Neuronal stem cell (in vitro differentiated cells): ENCODE measurements around the gene NDUFA6.

Experiments used
- DNase-seq: peaks from one replicate; pipeline ENCODE4 v3.0.0-alpha.2; 2013; ENCODE audit warnings: low spot score
- H2AFZ ChIP-seq: one replicate; pipeline ENCODE4 v1.6.1; 2013; ENCODE audit warnings: mild to moderate bottlenecking, low read length, inconsistent platforms
- H2AK5ac ChIP-seq: 2 replicates; pipeline ENCODE4 v1.6.1; 2013; ENCODE audit warnings: low read depth, mild to moderate bottlenecking, inconsistent platforms, low read length, moderate library complexity, mixed read lengths
- H2BK120ac ChIP-seq: 2 replicates; pipeline ENCODE4 v1.6.1; 2013; ENCODE audit warnings: low read depth, mild to moderate bottlenecking, inconsistent platforms, low read length, moderate library complexity, mixed read lengths
- H2BK12ac ChIP-seq: one replicate; pipeline ENCODE4 v1.6.1; 2013; ENCODE audit warnings: low read length, inconsistent platforms
- H2BK15ac ChIP-seq: 2 replicates; pipeline ENCODE4 v1.6.1; 2013; ENCODE audit warnings: mild to moderate bottlenecking, low read length, inconsistent platforms, mixed read lengths
- H2BK5ac ChIP-seq: one replicate; pipeline ENCODE4 v1.6.1; 2013; ENCODE audit warnings: inconsistent platforms, mild to moderate bottlenecking, low read length, moderate library complexity
- H3K14ac ChIP-seq: one replicate; pipeline ENCODE4 v1.6.1; 2013; ENCODE audit warnings: low read length, inconsistent platforms
- H3K18ac ChIP-seq: 2 replicates; pipeline ENCODE4 v1.6.1; 2013; ENCODE audit warnings: low read length, inconsistent platforms
- H3K23ac ChIP-seq: 2 replicates; pipeline ENCODE4 v1.6.1; 2013; ENCODE audit warnings: low read depth, mild to moderate bottlenecking, mixed read lengths, low read length, inconsistent platforms; ENCODE audit not compliant: poor library complexity
- H3K27ac ChIP-seq: replicated peaks from 3 replicates; pipeline ENCODE4 v1.5.1; 2013; ENCODE audit warnings: low read length, inconsistent platforms
- H3K27me3 ChIP-seq, 3 experiments: 2 replicates each; pipeline ENCODE4 v1.6.1; 2013; ENCODE audit warnings: low read length in 3 of 3, mild to moderate bottlenecking in 2 of 3, inconsistent platforms in 1 of 3, low read depth in 1 of 3, mixed read lengths in 1 of 3, moderate library complexity in 1 of 3; ENCODE audit not compliant: control insufficient read depth in 3 of 3, insufficient read depth in 3 of 3
- H3K36me3 ChIP-seq, 2 donors: replicated peaks in 1 of 2; 2 replicates each; pipeline ENCODE4 v1.6.1; 2013; ENCODE audit warnings: low read length in 2 of 2; ENCODE audit not compliant: control insufficient read depth in 2 of 2, insufficient read depth in 2 of 2
- H3K4ac ChIP-seq: 2 replicates; pipeline ENCODE4 v1.6.1; 2013; ENCODE audit warnings: inconsistent platforms, mild to moderate bottlenecking, low read length, moderate library complexity
- H3K4me1 ChIP-seq, 2 donors: 1 replicate in 1 of 2; 2 replicates in 1 of 2; pipeline ENCODE4 v1.6.1; 2013; ENCODE audit warnings: low read length in 2 of 2, low read depth in 1 of 2; ENCODE audit not compliant: control insufficient read depth in 2 of 2, insufficient read depth in 1 of 2
- H3K4me2 ChIP-seq: one replicate; pipeline ENCODE4 v1.6.1; 2013; ENCODE audit warnings: mild to moderate bottlenecking, low read length, inconsistent platforms; ENCODE audit not compliant: insufficient read depth, poor library complexity, severe bottlenecking
- H3K4me3 ChIP-seq, 2 donors: 2 replicates each; pipeline ENCODE4 v1.5.1; 2013; ENCODE audit warnings: low read length in 2 of 2, mild to moderate bottlenecking in 2 of 2, inconsistent platforms in 1 of 2, moderate library complexity in 1 of 2
- H3K79me1 ChIP-seq: one replicate; pipeline ENCODE4 v1.6.1; 2013; ENCODE audit warnings: low read depth, mild to moderate bottlenecking, inconsistent platforms, low read length, moderate library complexity
- H3K9ac ChIP-seq: one replicate; pipeline ENCODE4 v1.6.1; 2013; ENCODE audit warnings: mild to moderate bottlenecking, low read depth, low read length, inconsistent platforms; ENCODE audit not compliant: poor library complexity
- H3K9me3 ChIP-seq, 2 donors: replicated peaks in 1 of 2; 2 replicates each; pipeline versions ENCODE3 to v1.6.1; 2013; ENCODE audit warnings: low read length in 2 of 2, mild to moderate bottlenecking in 2 of 2, inconsistent platforms in 1 of 2, low read depth in 1 of 2, mixed read lengths in 1 of 2, moderate library complexity in 1 of 2; ENCODE audit not compliant: control insufficient read depth in 2 of 2, insufficient read depth in 1 of 2
- H4K8ac ChIP-seq: one replicate; pipeline ENCODE4 v1.6.1; 2013; ENCODE audit warnings: low read depth, mild to moderate bottlenecking, inconsistent platforms, low read length, moderate library complexity
- H4K91ac ChIP-seq: one replicate; pipeline ENCODE4 v1.6.1; 2013; ENCODE audit warnings: low read length, low read depth, mild to moderate bottlenecking, inconsistent platforms; ENCODE audit not compliant: poor library complexity
- WGBS, 2 donors: extraction: QIAGEN DNeasy Blood & Tissue Kit; methylation state at CpG; one replicate each; pipeline ENCODE4 v1.1.7; 2013; ENCODE audit warnings: missing lambda C conversion rate in 2 of 2, mixed read lengths in 1 of 2; ENCODE audit not compliant: insufficient read length in 2 of 2, insufficient replicate concordance in 1 of 2; ENCODE audit errors: extremely low coverage in 2 of 2; 5-methylcytosine and 5-hydroxymethylcytosine counted together

Gene NDUFA6

DNA sequence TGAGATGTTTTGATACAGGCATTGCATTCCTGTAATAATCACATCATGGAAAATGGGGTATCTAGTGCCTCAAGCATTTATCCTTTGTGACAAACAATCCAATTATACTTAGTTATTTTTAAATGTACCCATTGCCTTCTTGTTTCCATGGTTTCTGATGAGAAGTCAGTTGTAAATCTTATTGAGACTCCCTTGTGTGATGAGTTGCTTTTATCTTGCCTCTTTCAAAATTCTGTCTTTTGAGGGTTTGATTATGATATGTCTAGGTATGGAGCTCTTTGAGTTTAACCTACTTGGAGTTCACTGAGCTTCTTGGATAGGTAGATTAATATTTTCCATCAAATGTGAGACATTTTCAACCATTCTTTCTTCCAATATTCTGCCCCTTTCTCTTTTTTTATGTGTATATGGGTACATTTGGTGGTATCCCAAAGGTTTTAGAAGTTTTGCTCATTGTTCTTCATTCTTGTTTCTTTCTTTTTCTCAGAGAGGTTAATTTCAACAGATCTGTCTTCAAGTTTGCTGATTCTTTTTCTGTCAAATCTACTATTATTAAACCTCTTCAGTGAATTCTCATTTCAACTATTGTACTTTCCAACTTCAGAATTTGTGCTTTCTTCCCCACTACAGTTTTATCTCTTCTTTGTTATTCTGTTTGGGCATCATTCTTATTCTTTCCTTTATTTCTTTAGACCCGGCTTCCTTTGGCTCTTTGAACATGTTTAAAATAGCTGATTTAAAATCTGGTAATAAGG is 33.6 kb downstream of the NDUFA6 start:
- no peak overlapping the region for H2AK5ac ChIP-seq
- no peak overlapping the region for H4K91ac ChIP-seq
- H2BK12ac ChIP-seq, result no peak overlapping the region
- H3K14ac ChIP-seq, result no peak overlapping the region
- no peak overlapping the region for H2BK5ac ChIP-seq
- H3K4ac ChIP-seq, result no peak overlapping the region
- H3K23ac ChIP-seq, result no peak overlapping the region
- H3K4me3 ChIP-seq, result no peak overlapping the region
- no peak overlapping the region for H3K4me2 ChIP-seq
- H2AFZ ChIP-seq, result no peak overlapping the region
- H3K9ac ChIP-seq, result no peak overlapping the region
- peaks cover 10 to 31% of the 10 kb centered on the region in 2 donors for H3K36me3 ChIP-seq
- no peak overlapping the region for H3K18ac ChIP-seq
- no peak for DNase-seq
- WGBS, 2 donors, result no CpG with 5 or more reads among the region's 1 CpG
- H3K4me1 ChIP-seq, result no peaks in the 10 kb centered on the region
- peaks cover 0 to 23% of the 10 kb centered on the region in 2 donors for H3K9me3 ChIP-seq
- no peak overlapping the region for H3K27ac ChIP-seq
- H4K8ac ChIP-seq, result no peak overlapping the region
- no peaks in the 10 kb centered on the region for H3K27me3 ChIP-seq
- H2BK15ac ChIP-seq, result no peak overlapping the region
- H2BK120ac ChIP-seq, result no peak overlapping the region
- no peaks in the 10 kb centered on the region for H3K79me1 ChIP-seq

DNA sequence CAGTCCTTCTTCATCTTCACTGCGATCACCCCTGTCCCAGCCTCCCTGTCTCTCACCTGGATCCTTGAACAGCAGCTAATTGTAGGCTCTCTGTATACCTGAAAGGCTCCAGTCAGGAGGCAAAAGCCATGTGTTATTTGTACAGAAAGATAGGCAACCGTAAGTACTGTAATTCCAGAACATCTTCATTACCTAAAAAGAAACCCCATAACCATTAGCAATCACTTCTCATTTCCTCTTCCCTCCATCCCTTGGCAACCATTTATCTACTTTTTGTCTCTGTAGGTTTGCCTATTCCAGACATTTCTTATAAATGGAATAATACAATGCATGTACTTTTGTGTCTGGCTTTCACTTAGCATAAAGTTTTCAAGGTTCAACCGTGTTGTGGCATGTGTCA is 37.8 kb downstream of the NDUFA6 start:
- Histone ChIP-seq H3K27ac (no peak overlapping the region), H3K79me1 (no peaks in the 10 kb centered on the region), H2BK120ac (no peak overlapping the region), H3K36me3 (no peaks in the 10 kb centered on the region), H3K4me3 (no peak overlapping the region), H3K18ac (no peak overlapping the region), H3K23ac (no peak overlapping the region), H3K9me3 (peaks cover 0 to 10% of the 10 kb centered on the region in 2 donors), H3K27me3 (no peaks in the 10 kb centered on the region), H2BK15ac (no peak overlapping the region), H3K9ac (no peak overlapping the region), H2BK12ac (no peak overlapping the region), H2BK5ac (no peak overlapping the region), H3K4ac (no peak overlapping the region), H2AK5ac (no peak overlapping the region), H3K14ac (no peak overlapping the region), H3K4me2 (no peak overlapping the region), H4K8ac (no peak overlapping the region), H2AFZ (no peak overlapping the region), H4K91ac (peak overlapping the region; percentile 38), H3K4me1 (no peaks in the 10 kb centered on the region)
- DNase-seq, result no peak
- WGBS, 2 donors, result no CpG with 5 or more reads among the region's 3 CpGs

DNA sequence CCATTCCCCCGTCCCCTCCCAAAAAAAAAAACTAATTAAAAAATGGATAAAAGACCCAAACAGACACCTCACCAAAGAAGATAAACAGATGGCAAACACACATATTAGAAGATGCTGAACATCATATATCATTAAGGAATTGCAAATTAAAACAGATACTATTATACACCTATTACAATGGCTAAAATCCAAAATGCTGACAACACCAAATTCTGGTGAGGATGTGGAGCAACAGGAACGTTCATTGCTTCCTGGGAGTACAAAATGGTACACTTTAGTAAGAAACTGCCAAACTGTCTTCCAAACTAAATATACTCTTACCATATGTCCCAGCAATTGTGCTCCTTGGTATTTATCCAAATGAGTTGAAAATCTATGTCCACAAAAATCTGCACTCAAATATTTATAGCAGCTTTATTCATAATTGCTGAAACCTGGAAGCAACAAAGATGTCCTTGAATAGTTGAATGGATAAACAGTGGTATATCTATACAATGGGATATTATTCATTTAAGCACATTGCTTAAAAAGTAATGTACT is 39.9 kb downstream of the NDUFA6 start:
- DNase-seq, result no peak
- Histone ChIP-seq H3K9me3 (no peaks in the 10 kb centered on the region), H3K14ac (no peak overlapping the region), H2BK5ac (no peak overlapping the region), H3K27ac (no peak overlapping the region), H3K18ac (no peak overlapping the region), H3K4ac (no peak overlapping the region), H2BK12ac (no peak overlapping the region), H4K91ac (no peak overlapping the region), H3K36me3 (no peaks in the 10 kb centered on the region), H2AK5ac (no peak overlapping the region), H3K23ac (no peak overlapping the region), H3K4me2 (no peak overlapping the region), H3K4me1 (no peaks in the 10 kb centered on the region), H3K27me3 (no peaks in the 10 kb centered on the region), H4K8ac (no peak overlapping the region), H3K4me3 (no peak overlapping the region), H2AFZ (no peak overlapping the region), H3K9ac (no peak overlapping the region), H3K79me1 (no peaks in the 10 kb centered on the region), H2BK15ac (no peak overlapping the region), H2BK120ac (no peak overlapping the region)
- no CpG with 5 or more reads among the region's 2 CpGs for WGBS, 2 donors

DNA sequence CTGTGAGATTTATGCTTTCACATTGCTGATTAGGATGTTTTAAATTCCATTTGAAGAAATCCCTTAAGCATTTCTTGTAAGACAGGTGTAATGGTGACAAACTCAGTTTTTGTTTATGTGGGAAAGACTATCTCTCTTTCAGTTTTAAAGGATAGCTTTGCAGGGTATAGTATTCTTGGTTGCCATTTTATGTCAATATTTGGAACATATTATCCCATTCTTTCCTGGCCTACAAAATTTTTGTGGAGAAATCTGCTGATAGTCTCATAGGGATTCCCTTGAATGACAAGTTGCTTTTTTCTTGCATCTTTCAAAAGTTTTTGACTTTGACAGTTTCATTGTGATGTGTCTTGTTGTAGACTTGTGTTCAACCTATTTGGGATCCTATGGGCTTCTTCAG is 48.8 kb downstream of the NDUFA6 start:
- no peak for DNase-seq
- Histone ChIP-seq H3K79me1 (no peaks in the 10 kb centered on the region), H4K91ac (no peak overlapping the region), H3K9ac (no peak overlapping the region), H3K27ac (no peak overlapping the region), H3K36me3 (no peaks in the 10 kb centered on the region), H2BK120ac (no peak overlapping the region), H3K14ac (no peak overlapping the region), H3K23ac (no peak overlapping the region), H3K27me3 (no peaks in the 10 kb centered on the region), H3K4ac (no peak overlapping the region), H3K4me3 (no peak overlapping the region), H3K9me3 (peaks cover 5 to 10% of the 10 kb centered on the region in 2 donors), H2BK5ac (no peak overlapping the region), H3K18ac (no peak overlapping the region), H4K8ac (no peak overlapping the region), H3K4me2 (no peak overlapping the region), H2AFZ (no peak overlapping the region), H3K4me1 (no peaks in the 10 kb centered on the region), H2BK15ac (no peak overlapping the region), H2BK12ac (no peak overlapping the region), H2AK5ac (no peak overlapping the region)
